ENCODE measurements around the gene DNAJA4. TPM values are rescaled to one million over a fixed set of nuclear protein-coding genes. Genes with fewer than 3 reads are reported as not detected.
A peak's percentile ranks its signal among the peaks of the same experiment; 100 is the strongest.

Gene DNAJA4
- 9.8 and 11.6 TPM in 2 replicates for total RNA-seq
- polyA plus RNA-seq (2012): 7.7 TPM

- DNase-seq (ENCODE audit: low read depth): no peak
Observed at GRCh38 chr15:78264304-78265136, at the start of gene DNAJA4. Gene DNAJA4 (plus strand): TSS chr15:78264562. CDS start chr15:78264764, 202 bp downstream.

GRCh38 chr15:78216276-78217104, 47.9 kb upstream of the DNAJA4 start:
- DNase-seq (ENCODE audit: low read depth): no peak

- DNase-seq (ENCODE audit: low read depth): no peak
Observed at GRCh38 chr15:78220713-78221112, 43.6 kb upstream of the DNAJA4 start.

- no peak for DNase-seq (ENCODE audit: low read depth)
Observed at GRCh38 chr15:78222745-78223395, 41.5 kb upstream of the DNAJA4 start.

- peak; percentile 59 for DNase-seq (ENCODE audit: low read depth)
Observed at GRCh38 chr15:78223396-78224022, 40.9 kb upstream of the DNAJA4 start.

GRCh38 chr15:78224023-78224411, 40.3 kb upstream of the DNAJA4 start:
- DNase-seq (ENCODE audit: low read depth): no peak

GRCh38 chr15:78225783-78226541, 38.4 kb upstream of the DNAJA4 start:
- no peak for DNase-seq (ENCODE audit: low read depth)

GRCh38 chr15:78228356-78228996, 35.9 kb upstream of the DNAJA4 start:
- DNase-seq (ENCODE audit: low read depth): no peak

- no peak for DNase-seq (ENCODE audit: low read depth)
Observed at GRCh38 chr15:78229431-78230406, 34.6 kb upstream of the DNAJA4 start.

GRCh38 chr15:78232951-78233350, 31.4 kb upstream of the DNAJA4 start:
- DNase-seq (ENCODE audit: low read depth): no peak

GRCh38 chr15:78233496-78233895, 30.9 kb upstream of the DNAJA4 start:
- no peak for DNase-seq (ENCODE audit: low read depth)

GRCh38 chr15:78234515-78235040, 29.8 kb upstream of the DNAJA4 start, which contains the start of gene ACSBG1:
Gene ACSBG1 (minus strand): TSS chr15:78234565. CDS start chr15:78234501, 64 bp downstream.
- no peak for DNase-seq (ENCODE audit: low read depth)

GRCh38 chr15:78236491-78236890, 27.9 kb upstream of the DNAJA4 start:
- DNase-seq (ENCODE audit: low read depth): no peak

GRCh38 chr15:78237146-78237545, 27.2 kb upstream of the DNAJA4 start:
- DNase-seq (ENCODE audit: low read depth): no peak

- peak; percentile 75 for DNase-seq (ENCODE audit: low read depth)
Observed at GRCh38 chr15:78239811-78240210, 24.6 kb upstream of the DNAJA4 start.

GRCh38 chr15:78241017-78241416, 23.3 kb upstream of the DNAJA4 start:
- peak; percentile 82 for DNase-seq (ENCODE audit: low read depth)

GRCh38 chr15:78242128-78242527, 22.2 kb upstream of the DNAJA4 start:
- DNase-seq (ENCODE audit: low read depth): no peak

- no peak for DNase-seq (ENCODE audit: low read depth)
Observed at GRCh38 chr15:78243058-78243457, 21.3 kb upstream of the DNAJA4 start.

All from myocyte (in vitro differentiated cells).